HG03159 (cell line): ENCODE data around the gene TBL1XR1.

Experiments
- ATAC-seq: cut with Tn5 transposase; IDR thresholded peaks from one replicate; pipeline ENCODE4 v1.9.1; 2021; ENCODE audit warnings: mild to moderate bottlenecking, moderate library complexity; ENCODE audit not compliant: unreplicated experiment

TBL1XR1 gene

GRCh38 chr3:177071496-177072156 is 125.7 kb downstream of the TBL1XR1 start:
- no peak for ATAC-seq

- no peak for ATAC-seq
Measured at GRCh38 chr3:177069514-177070329, 127.6 kb downstream of the TBL1XR1 start.

- ATAC-seq = no peak
Measured at GRCh38 chr3:177068967-177069366, 128.3 kb downstream of the TBL1XR1 start.

GRCh38 chr3:177066068-177066467 is 131.2 kb downstream of the TBL1XR1 start:
- ATAC-seq = no peak

GRCh38 chr3:177065285-177066033 is 131.8 kb downstream of the TBL1XR1 start:
- ATAC-seq = no peak

GRCh38 chr3:177062052-177062732 is 135.1 kb downstream of the TBL1XR1 start:
- no peak for ATAC-seq

- no peak for ATAC-seq
Measured at GRCh38 chr3:177061369-177061768, 135.9 kb downstream of the TBL1XR1 start.

- no peak for ATAC-seq
Measured at GRCh38 chr3:177060492-177060891, 136.8 kb downstream of the TBL1XR1 start.

GRCh38 chr3:177058648-177059047 is 138.6 kb downstream of the TBL1XR1 start:
- ATAC-seq = no peak

- peak; percentile 96 for ATAC-seq
Measured at GRCh38 chr3:177057768-177058167, 139.5 kb downstream of the TBL1XR1 start.

GRCh38 chr3:177056927-177057326 is 140.4 kb downstream of the TBL1XR1 start:
- ATAC-seq = no peak

- no peak for ATAC-seq
Measured at GRCh38 chr3:177055605-177056571, 141.4 kb downstream of the TBL1XR1 start.

- no peak for ATAC-seq
Measured at GRCh38 chr3:177053107-177053506, 144.2 kb downstream of the TBL1XR1 start.

GRCh38 chr3:177051411-177051810 is 145.9 kb downstream of the TBL1XR1 start:
- ATAC-seq = no peak

GRCh38 chr3:177050501-177051237 is 146.6 kb downstream of the TBL1XR1 start:
- peak; percentile 68 for ATAC-seq

- ATAC-seq = no peak
Measured at GRCh38 chr3:177045767-177046166, 151.5 kb downstream of the TBL1XR1 start.

GRCh38 chr3:177045222-177045621 is 152.1 kb downstream of the TBL1XR1 start:
- no peak for ATAC-seq

- peak; percentile 65 for ATAC-seq
Measured at GRCh38 chr3:177041730-177042551, 155.3 kb downstream of the TBL1XR1 start.
